NT2/D1 (cell line): ENCODE results near the gene NGF.

Experiments used
- SUZ12 ChIP-seq: IDR thresholded peaks from 2 replicates; pipeline ENCODE4 v1.6.1; 2011; ENCODE audit not compliant: insufficient read length, insufficient read depth; ENCODE audit errors: extremely low read depth
- YY1 ChIP-seq: IDR thresholded peaks from 2 replicates; pipeline ENCODE4 v1.6.1; 2011; ENCODE audit not compliant: insufficient read length, insufficient read depth
- ZNF274 ChIP-seq: IDR thresholded peaks from 2 replicates; pipeline ENCODE4 v1.6.1; 2011; ENCODE audit warnings: mild to moderate bottlenecking, low read depth, low read length

- TF ChIP-seq YY1 (no peak), ZNF274 (no peak), SUZ12 (no peak)
Observed at GRCh38 chr1:115238336-115239147, 99.5 kb downstream of the NGF start.
